Left lobe of liver (tissue), 2 donors: ENCODE measurements around the gene HMOX2. TPM values are rescaled to one million over a fixed set of nuclear protein-coding genes. Genes with fewer than 3 reads are reported as not detected.

Experiments used
- ATAC-seq: fragments of 200-7000 bp; cut with Tn5 transposase; one replicate; pipeline ENCODE4 v1.9.1; 2020; ENCODE audit warnings: mild to moderate bottlenecking, moderate library complexity
- DNase-seq: peaks from one replicate; pipeline ENCODE4 v3.0.0-alpha.2; 2020; ENCODE audit warnings: low spot score
- total RNA-seq: library from RNA; stranded (reverse); gene quantifications from one replicate; pipeline ENCODE4 v1.2.1, GENCODE V29; 2021
- donor health status: DM: no; HTN: no; CAD: no; lungs with moderate emphysema.
- donor health status: DM: no; HTN: yes; CAD: no.

Gene HMOX2
- total RNA-seq, 1 donor from 2014 or later, result 44.9 TPM

DNA sequence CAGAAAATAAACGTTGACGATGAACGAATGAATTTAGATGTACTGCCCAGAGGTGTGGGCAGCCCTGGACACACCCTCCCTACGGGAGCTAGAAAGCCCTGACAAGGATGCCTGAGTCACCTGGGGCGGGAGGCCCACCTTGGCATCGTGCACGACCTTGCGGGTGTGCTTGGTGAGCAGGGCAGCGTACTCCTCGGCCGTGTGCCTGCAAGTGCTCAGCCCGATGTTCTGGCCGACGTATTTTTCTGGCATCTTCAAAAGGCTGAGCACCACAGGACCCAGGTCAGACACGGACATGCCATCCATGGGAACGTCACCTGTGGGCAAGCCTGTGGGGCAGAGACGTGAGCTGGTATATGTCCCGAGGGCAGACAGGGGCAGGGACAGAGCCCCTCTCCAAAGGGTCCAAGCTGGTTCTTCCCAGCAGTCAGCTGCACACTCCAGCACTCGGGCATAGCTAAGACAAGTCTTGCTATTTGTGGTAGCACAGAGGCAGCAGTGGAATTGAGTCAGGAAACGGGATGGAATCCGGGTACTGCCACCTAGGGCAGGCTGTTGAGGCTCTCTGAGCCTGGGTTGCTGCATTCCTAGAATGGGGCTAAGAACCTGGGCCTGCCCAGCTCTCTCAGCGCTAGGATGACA lies 12.6 kb upstream of the HMOX2 start:
- ATAC-seq, result no peak
- no peak for DNase-seq

DNA sequence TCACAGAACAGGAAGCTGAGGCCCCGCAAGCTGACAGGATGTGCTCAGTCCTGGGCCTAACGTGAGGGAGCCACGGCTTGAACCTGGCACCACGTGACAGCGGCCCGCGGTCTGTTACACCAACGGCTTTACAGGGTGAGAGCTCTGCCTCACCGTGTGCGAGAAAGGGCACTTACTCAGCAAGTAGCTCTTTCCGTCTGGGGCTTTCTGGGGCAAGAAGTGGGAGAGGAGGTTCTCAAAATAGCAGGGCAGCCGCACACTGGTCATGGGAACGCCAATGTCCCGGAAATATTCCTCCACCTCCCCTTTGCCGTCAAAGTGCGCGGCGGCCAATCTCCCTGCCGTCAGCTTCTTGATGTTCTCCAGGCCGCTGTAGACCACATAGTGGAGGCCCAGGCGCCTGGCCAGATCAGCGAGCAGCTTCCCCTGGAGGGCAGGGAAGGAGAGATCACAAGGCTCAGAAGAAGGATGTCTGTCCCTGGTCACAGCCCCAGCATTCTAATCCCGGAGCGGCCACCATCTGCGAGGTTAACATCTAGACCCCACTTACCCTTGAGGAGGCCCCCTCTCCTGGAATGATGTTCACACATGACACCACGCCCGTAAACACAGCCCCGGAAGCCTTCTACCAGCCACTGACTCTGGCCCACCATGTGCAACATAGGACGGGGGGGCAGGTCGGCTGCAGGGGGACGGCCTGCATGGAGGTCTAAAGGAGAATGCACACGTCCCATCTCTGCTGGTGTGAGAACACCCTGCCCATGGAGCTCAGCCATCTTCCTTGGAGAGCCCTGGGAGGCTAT lies 10.0 kb upstream of the HMOX2 start:
- DNase-seq (no peak), ATAC-seq (peak; percentile 36)

DNA sequence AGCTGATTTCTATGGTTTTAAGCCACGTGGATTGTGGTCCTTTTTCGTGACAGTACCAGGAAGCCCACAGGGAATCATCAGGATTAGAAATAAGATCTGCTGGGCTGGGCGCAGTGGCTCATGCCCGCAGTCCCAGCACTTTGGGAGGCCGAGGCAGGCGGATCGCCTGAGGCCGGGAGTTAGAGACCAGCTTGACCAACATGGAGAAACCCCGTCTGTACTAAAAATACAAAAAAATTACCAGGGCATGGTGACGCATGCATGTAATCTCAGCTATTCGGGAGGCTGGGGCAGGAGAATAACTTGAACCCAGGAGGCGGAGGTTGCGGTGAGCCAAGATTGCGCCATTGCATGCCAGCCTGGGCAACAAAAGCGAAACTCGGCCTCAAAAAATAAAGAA lies 8.3 kb upstream of the HMOX2 start:
- DNase-seq, result no peak
- ATAC-seq, result no peak

DNA sequence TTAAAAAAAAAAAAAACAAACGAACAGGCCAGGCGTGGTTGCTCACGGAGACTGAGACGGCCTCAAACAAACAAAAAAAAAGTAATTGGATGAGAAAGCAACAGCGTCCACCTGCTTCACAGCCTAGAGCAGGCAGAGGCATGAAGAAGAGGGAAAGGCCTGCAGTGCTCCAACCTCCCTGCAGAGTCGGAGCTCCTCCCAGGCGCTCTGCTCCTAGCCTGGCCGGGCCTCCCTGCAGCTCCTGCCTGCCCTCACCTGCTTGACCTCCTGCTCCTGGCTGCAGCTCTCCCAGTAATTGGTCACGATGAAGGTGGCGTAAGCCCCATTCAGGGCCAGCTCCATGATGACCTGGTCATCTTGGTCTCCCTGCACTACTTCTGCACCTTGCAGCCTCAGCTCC lies 7.2 kb upstream of the HMOX2 start:
- DNase-seq (no peak), ATAC-seq (no peak)

DNA sequence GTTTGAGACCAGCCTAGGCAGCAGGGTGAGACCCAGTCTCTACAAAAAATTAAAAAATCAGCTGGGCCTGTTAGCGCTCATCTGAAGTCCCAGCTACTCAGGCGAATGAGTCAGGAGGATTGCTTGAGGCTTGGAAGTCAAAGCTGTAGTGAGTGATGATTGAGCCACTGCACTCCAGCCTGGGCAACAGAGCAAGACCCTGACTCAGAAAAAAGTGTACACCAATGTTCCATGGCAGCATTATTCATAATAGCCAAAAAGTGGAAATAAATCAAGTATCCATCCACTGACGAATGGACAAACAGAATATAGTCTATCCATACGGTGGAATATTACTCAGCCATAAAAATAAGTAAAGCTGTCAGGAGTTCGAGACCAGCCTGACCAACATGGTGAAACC lies 4.3 kb upstream of the HMOX2 start:
- DNase-seq (no peak), ATAC-seq (no peak)

DNA sequence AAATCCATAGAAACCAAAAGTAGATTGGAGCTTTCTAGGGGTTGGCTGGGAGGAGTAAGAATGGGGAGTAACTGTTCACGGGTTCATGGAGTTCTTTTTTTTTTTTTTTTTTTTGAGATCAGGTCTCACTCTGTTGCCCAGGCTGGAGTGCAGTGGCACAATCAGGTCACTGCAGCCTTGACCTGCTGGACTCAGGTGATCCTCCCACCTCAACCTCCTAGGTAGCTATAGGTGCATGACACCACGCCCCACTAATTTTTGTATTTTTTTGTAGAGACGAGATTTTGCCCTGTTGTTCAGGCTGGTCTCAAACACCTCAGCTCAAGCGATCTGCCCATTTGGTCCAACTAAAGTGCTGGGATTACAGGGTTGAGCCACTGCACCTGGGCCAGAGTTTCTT lies 3.3 kb upstream of the HMOX2 start:
- ATAC-seq (no peak), DNase-seq (no peak)

DNA sequence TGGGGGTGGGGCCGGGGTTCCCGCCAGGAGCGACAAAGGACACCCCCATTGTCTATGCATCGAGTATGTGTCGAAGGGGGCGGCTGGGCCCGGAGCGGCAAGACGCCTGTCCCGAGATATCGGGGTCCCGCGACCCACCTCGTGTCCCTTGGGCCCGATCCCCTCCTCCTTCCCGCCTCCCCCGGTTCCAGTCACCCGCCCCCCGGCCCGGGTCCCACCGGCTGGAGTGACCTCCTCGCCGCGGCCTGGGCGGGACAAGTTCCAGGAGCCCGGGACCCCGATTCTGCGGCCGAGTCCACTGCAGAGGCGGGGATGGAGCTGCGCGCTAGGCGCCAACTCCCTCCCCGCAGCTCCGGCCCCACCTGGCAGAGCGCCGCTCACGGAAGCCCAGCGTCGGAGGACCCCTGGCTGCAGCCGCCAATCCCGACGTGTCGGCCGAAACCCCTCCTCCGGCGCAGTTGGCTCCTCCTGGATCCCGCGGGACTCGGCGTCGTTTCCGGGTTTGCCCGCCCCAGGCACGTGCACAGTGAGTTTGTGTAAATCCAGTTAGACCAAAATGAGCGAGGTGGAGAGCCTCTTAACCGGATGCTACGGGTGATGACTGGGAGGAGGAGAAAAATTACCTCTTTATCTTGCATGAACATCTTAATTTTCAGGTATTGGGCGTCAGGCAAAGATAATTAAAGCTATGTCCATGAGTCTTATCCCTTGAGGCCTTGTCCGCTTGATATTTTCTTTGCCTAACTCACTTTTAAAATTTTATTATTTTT lies 1.8 kb upstream of the HMOX2 start, which contains the start of gene NMRAL1:
Gene NMRAL1, minus strand, starts transcription at position 434 of the 770 bp plus-strand sequence. CDS start 493 bp downstream, outside the sequence.
- DNase-seq (peak; percentile 90), ATAC-seq (peak; percentile 58)

DNA sequence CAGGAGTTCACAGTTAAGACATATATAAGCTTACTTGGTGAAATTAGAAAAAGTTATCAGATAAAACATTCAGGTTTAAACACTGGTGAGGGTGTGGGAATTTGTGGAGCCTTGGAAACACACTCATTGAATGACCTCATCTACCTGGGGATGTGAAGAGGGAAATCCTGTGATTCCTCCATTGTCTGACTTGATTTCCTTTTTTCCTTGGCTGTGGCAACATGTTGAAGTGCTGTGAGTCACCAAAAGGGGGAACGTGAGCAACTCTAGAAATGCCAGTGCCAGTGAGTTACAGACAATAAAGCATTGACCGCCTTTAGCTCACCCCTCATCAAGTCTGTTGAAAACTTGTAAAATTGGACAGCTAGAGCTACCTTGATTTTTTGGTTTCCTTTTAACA lies 1.8 kb downstream of the HMOX2 start:
- ATAC-seq (no peak), DNase-seq (no peak)

DNA sequence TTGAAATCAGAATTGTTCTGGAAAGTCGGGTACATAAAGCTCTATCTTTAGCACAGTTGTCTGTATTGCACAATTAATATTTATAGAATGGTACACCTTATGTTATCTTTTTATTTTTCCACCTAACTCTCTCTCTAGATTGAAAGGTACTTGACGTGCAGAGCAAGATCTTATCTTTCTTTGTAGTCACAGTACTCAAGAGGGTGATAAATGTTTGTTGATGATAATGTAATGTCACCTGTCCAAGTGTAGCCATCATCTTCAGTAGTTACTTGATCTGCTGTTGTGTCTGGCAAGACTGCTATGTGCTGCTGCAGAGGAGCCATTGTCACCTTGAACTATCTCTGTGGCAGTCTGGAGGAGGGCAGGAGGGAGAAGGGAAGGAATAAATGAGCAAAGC lies 5.3 kb downstream of the HMOX2 start:
- ATAC-seq (no peak), DNase-seq (no peak)

DNA sequence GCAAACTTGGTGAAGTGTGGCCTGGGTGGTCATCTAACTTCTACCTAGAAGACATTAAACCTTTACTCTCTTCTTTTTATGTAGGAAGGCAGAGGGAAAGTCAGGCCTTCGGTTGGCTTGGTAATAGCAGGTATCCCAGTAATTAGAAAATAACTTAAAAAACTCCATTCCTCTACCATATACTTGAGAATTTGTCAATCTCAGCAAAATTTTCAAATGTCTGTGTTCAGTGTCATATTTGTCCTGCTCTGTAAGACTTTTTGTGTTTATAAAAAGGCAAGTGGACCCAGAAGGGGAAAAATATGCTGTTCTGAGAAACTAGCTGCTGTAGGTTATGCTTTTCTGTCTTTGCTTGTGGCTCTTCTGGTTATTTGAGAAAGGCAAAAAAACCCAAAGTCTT lies 5.8 kb downstream of the HMOX2 start:
- ATAC-seq, result no peak

DNA sequence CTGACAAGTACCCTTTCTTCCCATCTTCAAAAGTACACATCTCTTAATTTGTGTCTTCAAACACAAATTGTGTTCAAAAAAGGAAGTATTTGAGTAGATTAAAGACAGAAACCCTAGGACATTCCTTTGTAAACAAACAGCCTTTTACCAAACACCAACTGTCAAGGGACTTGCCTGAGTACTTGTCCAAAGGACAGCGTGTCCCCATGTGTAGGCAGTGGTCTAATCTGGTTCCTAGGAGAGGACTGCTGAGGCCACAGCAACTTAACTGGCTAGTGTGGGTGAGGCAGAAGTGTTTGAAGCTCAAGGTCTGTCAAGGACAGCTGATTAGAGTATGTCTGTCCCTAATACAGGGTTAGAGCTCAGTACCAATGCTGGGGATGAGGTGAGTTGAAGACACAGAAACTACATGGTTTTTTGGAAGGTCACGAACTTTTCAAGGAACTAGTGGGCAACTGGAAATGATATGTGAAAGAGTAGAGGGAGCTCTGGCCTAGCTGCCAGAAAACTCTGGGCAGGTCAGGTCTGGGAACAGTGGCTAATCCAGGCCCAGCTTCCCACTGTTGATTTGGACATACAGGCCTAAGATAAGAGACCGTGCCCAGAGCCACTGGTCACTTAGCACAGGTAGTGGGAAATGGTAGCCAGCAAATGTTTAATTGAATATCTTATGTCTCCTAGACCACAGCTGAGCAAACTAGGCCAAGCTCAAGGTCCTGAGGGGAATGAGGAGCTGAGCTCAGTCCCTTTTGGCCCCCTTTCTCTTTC lies 10.1 kb downstream of the HMOX2 start:
- ATAC-seq (peak; percentile 79), DNase-seq (no peak)

More for the DNA sequence above, 5.8 kb downstream of the HMOX2 start:
- DNase-seq, result no peak

DNA sequence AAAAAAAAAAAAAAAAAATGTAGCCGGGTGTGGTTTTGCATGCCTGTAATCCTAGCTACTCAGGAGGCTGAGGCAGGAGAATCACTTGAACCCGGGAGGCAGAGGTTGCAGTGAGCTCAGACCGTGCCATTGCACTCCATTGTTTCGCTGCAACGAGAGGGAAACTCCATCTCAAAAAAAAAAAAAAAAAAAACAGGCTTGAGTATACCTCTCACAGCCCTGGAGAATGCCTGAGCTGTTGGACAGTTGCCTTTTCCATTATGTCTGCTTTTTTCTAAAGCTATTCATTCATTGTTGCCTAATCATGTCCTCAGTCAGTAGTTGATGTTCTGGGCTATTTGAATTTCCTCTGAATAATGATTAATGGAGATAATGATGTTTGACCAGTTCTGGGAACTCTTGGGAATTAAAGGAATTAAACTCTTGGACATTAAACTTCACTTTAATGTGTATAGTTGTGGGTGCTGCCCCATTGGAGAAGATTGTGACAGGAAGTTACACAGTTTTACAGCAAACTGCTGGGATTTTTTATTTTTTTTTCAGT lies 11.8 kb downstream of the HMOX2 start:
- no peak for DNase-seq
- ATAC-seq, result peak; percentile 75

DNA sequence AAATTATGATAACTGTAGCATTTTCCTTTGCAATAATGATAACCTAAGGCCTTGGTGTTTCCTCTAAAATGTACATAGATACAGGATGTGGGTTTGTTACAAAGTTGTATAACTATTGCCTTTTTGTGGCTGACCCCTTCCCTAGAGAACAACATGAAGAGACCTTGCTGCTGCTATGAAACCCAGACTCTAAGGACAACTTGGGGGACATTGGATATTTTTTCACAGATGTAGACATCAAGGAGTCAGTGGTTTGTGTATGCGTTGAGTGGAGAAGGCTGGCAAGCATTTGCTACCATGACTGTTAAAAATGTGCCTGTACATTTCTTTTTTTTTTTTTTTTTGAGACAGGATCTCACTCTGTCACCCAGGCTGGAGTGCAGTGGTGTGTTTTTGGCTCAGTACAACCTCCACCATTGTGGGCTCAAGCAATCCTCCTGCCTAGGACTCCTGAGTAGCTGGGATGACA lies 12.3 kb downstream of the HMOX2 start:
- ATAC-seq, result peak; percentile 21
- DNase-seq, result no peak

DNA sequence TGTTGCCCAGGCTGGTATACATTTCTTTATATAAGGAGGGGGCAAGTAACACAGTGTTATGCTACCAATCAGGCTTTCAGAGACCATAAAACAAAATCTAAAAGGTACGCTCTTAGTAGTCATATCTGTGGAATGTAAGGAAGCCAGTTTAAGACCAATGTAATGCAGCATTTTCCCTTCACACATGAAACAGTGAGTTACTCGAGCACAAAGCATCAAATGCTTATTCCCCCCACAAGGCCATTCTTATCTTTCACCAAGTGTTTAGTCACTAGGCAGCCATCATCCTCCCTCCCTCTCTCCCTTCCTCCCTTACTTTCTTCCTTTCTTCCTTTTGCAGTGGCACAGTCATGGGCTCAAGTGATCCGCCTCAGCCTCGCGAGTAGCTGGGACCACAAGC lies 12.8 kb downstream of the HMOX2 start:
- DNase-seq (no peak), ATAC-seq (no peak)

DNA sequence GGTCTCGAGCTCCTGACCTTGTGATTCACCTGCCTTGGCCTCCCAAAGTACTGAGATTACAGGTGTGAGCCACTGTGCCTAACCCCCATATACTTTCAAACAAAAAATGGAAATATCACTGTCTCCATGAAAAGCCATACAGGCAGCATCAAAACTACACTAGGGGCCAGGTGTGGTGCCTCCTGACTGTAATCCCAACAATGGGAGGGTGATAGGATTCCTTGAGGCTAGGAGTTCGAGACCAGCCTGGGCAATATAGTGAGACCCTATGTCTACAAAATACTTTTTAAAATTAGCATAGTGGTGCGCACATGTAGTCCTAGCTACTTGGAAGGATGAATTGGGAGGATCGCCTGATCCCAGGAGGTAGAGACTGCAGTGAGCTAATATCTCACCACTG lies 15.7 kb downstream of the HMOX2 start:
- no peak for DNase-seq
- ATAC-seq, result no peak

DNA sequence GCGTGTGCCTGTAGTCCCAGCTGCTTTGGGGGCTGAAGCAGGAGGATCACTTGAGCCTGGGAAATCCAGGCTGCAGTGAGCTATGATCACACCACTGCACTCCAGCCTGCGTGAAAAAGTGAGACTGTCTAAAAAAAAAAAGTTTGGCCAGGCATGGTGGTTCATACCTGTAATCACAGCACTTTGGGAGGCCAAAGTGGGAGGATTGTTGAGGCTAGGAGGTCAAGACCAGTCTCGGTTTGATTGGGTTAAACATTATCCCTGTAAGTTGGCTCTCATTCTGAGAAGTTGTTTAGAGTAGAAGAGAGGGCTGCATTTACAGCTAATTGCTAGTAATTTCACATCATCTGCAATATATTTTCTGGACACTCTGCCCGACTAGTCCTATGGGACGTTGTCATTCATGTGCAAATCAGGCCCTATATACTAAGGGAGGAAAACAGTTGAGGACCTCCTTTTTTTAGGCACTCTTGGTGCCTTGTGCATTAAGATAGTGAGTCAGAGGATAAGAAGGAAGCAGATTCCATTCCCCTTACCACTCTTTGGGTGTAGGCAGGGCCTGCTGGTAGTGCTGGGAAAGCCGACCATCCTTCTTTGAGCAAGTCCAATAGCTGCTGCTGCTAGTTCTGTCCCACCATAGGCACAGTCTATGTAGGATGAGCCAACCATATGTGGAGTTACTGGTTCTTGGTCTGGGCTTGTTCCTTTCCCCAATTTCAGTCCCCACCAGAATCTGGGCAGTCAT lies 18.7 kb downstream of the HMOX2 start:
- DNase-seq (no peak), ATAC-seq (no peak)

DNA sequence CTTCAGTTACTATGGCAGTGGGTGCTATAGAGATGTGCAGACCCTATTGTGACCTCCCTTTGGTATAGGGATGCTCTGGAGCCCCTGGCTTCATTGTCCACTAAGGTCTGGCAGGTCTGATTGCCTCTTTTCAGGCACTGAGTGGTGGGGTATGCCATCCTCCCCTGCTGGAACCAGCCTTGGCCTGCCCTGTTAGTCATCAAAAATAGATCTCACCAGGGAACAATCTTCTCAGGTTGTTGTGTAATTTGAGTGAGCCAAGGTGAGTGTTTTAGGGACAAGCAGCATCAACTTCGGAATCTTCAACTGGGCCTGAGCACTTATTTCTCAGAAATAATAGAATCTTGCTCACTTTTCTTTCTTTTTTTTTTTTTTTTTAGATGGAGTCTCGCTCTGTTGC lies 19.6 kb downstream of the HMOX2 start:
- no peak for ATAC-seq
- DNase-seq, result no peak

DNA sequence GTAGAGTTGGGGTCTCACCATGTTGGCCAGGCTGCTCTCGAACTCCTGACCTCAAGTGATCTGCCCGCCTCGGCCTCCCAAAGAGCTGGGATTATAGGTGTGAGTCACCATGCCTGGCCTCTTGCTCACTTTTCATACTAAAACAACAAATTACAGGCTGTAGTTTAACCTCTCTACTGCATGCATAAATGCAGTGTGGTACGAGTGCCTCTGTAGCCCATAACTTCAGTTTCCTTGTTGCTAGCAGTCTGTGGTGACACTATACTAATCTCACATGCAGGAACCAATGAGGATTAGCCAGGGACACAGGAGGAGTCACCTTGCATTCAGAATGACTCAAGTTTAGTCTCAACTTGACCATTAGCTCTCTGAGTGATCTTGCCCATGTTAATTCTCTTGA lies 20.1 kb downstream of the HMOX2 start:
- DNase-seq (no peak), ATAC-seq (no peak)

DNA sequence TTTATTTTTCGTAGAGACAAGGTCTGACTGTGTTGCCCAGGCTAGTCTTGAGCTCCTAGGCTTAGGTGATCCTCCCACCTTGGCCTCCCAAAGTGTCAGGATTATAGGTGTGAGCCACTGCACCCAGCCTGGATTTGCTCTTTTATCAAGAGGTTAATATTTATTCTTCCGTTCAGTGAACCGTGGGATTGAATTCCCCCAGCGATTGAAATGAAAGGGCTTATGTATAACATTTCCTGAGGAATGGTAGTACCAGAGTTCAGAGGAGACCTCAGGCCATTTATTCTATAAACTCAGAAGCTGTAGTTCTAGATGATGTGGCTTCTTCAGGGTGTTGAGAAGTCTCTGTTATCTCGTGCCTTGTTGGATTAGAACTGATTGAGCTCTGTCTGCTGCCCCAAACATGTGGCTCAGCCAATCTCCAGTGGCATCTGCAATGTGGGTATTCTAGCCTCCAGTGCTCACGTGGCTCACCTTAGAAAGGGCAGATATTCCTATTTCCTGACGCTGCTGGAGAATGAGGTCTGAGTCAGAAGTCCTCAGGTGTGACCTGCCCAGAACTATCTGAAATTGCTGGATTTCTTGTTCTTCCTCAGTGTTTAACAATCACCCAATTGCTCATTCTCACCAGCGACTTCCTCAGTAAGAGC lies 22.5 kb downstream of the HMOX2 start:
- DNase-seq (no peak), ATAC-seq (no peak)
